SK-N-SH (cell line): ENCODE results near the gene ZFP36L1.

Source experiments
- ELF1 ChIP-seq: IDR thresholded peaks from 2 replicates; pipeline ENCODE4 v1.4.0; 2012
- GATA2 ChIP-seq: sonication (generic); formaldehyde crosslinking; IDR thresholded peaks from 2 replicates; pipeline ENCODE4 v1.5.0; 2020; ENCODE audit warnings: mild to moderate bottlenecking, missing genetic modification reagents
- MXI1 ChIP-seq: IDR thresholded peaks from 2 replicates; pipeline ENCODE4 v1.6.1; 2012; ENCODE audit warnings: mild to moderate bottlenecking, low read depth, low read length, improper control_type of control experiment
- POLR2AphosphoS5 ChIP-seq: IDR thresholded peaks from 2 replicates; pipeline ENCODE4 v1.6.1; 2012; ENCODE audit warnings: low read depth, low read length
- TF ChIP-seq, protein P1 (sequence below): IDR thresholded peaks from 2 replicates; pipeline ENCODE4 v1.6.1; 2012; ENCODE audit warnings: mild to moderate bottlenecking, low read depth, low read length, moderate library complexity
- TF ChIP-seq, protein P2 (sequence below): IDR thresholded peaks from 2 replicates; pipeline ENCODE4; 2012
- TF ChIP-seq, protein P3 (sequence below): fragments of 200-600 bp; sonication (generic); IDR thresholded peaks from 2 replicates; pipeline ENCODE4 v1.6.1; 2017; ENCODE audit warnings: antibody characterized with exemption, mild to moderate bottlenecking, moderate library complexity
- TF ChIP-seq, protein P4 (sequence below): IDR thresholded peaks from 2 replicates; pipeline ENCODE4 v1.4.0; 2012; ENCODE audit warnings: low read depth, borderline replicate concordance
- TF ChIP-seq, protein P5 (sequence below): IDR thresholded peaks from 2 replicates; pipeline ENCODE4 v1.4.0; 2012; ENCODE audit warnings: low read depth

DNA sequence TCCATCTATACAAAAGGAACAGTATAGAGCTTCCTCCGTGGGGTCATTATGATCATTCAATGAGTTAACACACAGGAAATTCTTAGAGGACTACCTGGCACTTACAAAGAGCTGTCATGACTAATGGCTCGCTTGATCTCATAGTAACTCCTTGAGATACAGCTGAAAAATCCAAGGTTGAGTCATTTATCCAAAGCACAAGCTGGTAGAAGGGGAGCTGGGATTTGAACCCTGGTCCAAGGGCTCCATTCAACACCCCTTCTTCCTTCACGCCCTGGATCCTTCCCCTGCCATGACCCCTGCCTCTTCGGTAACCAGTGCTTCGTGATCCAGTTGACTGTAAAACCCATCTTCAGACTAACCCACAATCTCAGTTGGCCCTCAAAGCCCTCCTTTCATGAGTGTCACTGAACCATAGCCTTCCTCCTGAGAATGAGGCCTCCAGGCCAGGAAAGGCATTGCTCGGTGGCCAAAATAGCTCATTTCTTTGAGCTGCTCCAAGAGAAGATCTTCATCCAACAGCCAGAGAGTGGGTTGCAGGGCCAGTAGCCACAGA, 7.8 kb downstream of the ZFP36L1 start:
- TF ChIP-seq, protein P1, sequence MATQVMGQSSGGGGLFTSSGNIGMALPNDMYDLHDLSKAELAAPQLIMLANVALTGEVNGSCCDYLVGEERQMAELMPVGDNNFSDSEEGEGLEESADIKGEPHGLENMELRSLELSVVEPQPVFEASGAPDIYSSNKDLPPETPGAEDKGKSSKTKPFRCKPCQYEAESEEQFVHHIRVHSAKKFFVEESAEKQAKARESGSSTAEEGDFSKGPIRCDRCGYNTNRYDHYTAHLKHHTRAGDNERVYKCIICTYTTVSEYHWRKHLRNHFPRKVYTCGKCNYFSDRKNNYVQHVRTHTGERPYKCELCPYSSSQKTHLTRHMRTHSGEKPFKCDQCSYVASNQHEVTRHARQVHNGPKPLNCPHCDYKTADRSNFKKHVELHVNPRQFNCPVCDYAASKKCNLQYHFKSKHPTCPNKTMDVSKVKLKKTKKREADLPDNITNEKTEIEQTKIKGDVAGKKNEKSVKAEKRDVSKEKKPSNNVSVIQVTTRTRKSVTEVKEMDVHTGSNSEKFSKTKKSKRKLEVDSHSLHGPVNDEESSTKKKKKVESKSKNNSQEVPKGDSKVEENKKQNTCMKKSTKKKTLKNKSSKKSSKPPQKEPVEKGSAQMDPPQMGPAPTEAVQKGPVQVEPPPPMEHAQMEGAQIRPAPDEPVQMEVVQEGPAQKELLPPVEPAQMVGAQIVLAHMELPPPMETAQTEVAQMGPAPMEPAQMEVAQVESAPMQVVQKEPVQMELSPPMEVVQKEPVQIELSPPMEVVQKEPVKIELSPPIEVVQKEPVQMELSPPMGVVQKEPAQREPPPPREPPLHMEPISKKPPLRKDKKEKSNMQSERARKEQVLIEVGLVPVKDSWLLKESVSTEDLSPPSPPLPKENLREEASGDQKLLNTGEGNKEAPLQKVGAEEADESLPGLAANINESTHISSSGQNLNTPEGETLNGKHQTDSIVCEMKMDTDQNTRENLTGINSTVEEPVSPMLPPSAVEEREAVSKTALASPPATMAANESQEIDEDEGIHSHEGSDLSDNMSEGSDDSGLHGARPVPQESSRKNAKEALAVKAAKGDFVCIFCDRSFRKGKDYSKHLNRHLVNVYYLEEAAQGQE, result no peak
- TF ChIP-seq, protein P2, sequence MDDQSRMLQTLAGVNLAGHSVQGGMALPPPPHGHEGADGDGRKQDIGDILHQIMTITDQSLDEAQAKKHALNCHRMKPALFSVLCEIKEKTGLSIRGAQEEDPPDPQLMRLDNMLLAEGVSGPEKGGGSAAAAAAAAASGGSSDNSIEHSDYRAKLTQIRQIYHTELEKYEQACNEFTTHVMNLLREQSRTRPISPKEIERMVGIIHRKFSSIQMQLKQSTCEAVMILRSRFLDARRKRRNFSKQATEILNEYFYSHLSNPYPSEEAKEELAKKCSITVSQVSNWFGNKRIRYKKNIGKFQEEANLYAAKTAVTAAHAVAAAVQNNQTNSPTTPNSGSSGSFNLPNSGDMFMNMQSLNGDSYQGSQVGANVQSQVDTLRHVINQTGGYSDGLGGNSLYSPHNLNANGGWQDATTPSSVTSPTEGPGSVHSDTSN, result peak; percentile 72
- TF ChIP-seq ELF1, result no peak
- TF ChIP-seq, protein P3, sequence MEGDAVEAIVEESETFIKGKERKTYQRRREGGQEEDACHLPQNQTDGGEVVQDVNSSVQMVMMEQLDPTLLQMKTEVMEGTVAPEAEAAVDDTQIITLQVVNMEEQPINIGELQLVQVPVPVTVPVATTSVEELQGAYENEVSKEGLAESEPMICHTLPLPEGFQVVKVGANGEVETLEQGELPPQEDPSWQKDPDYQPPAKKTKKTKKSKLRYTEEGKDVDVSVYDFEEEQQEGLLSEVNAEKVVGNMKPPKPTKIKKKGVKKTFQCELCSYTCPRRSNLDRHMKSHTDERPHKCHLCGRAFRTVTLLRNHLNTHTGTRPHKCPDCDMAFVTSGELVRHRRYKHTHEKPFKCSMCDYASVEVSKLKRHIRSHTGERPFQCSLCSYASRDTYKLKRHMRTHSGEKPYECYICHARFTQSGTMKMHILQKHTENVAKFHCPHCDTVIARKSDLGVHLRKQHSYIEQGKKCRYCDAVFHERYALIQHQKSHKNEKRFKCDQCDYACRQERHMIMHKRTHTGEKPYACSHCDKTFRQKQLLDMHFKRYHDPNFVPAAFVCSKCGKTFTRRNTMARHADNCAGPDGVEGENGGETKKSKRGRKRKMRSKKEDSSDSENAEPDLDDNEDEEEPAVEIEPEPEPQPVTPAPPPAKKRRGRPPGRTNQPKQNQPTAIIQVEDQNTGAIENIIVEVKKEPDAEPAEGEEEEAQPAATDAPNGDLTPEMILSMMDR, result no peak
- TF ChIP-seq, protein P4, sequence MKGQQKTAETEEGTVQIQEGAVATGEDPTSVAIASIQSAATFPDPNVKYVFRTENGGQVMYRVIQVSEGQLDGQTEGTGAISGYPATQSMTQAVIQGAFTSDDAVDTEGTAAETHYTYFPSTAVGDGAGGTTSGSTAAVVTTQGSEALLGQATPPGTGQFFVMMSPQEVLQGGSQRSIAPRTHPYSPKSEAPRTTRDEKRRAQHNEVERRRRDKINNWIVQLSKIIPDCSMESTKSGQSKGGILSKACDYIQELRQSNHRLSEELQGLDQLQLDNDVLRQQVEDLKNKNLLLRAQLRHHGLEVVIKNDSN, result no peak
- TF ChIP-seq GATA2 (CRISPR knock-in tag), result no peak
- TF ChIP-seq, protein P5, sequence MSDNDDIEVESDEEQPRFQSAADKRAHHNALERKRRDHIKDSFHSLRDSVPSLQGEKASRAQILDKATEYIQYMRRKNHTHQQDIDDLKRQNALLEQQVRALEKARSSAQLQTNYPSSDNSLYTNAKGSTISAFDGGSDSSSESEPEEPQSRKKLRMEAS, result no peak
- no peak for TF ChIP-seq POLR2AphosphoS5
- no peak for TF ChIP-seq MXI1
